K562 (cell line): Measurements from ENCODE around the gene JPT1. TPM values are rescaled to one million over a fixed set of nuclear protein-coding genes. Genes with fewer than 3 reads are reported as not detected.
A peak's percentile ranks its signal among the peaks of the same experiment; 100 is the strongest.

Experiments used
- BHLHE40 ChIP-seq: IDR thresholded peaks from 2 replicates; pipeline ENCODE4 v1.6.1; 2011; ENCODE audit warnings: low read length, improper control_type of control experiment
- CSDE1 ChIP-seq, 2 experiments: fragments of 450-650 bp; IDR thresholded peaks; 2 replicates each; pipeline ENCODE4 v1.6.1; 2016; ENCODE audit warnings: mild to moderate bottlenecking in 1 of 2
- DACH1 ChIP-seq: fragments of 450-650 bp; IDR thresholded peaks from 2 replicates; pipeline ENCODE4 v1.6.1; 2018; ENCODE audit not compliant: partially characterized antibody
- E2F1 ChIP-seq: sonication (generic); formaldehyde crosslinking; IDR thresholded peaks from 2 replicates; pipeline ENCODE4 v1.8.1; 2023; ENCODE audit warnings: mild to moderate bottlenecking, missing genetic modification reagents, moderate library complexity
- EWSR1 ChIP-seq: fragments of 450-650 bp; IDR thresholded peaks from 2 replicates; pipeline ENCODE4 v1.6.1; 2018; ENCODE audit warnings: borderline replicate concordance, mild to moderate bottlenecking, low read depth, moderate library complexity; ENCODE audit not compliant: partially characterized antibody
- HDAC1 ChIP-seq, 2 experiments: fragments of 450-650 bp; IDR thresholded peaks; 2 replicates each; pipeline ENCODE4 v1.6.1; 2016 to 2017; ENCODE audit warnings: inconsistent platforms in 1 of 2, mild to moderate bottlenecking in 1 of 2, moderate library complexity in 1 of 2
- KDM5B ChIP-seq: fragments of 200-600 bp; sonication (generic); IDR thresholded peaks from 2 replicates; pipeline ENCODE4 v1.6.1; 2012; ENCODE audit warnings: low read depth, mild to moderate bottlenecking, moderate library complexity, low read length, control low read depth, inconsistent platforms; ENCODE audit not compliant: insufficient replicate concordance
- KLF13 ChIP-seq: fragments of 450-650 bp; IDR thresholded peaks from 2 replicates; pipeline ENCODE4 v1.6.1; 2016; ENCODE audit warnings: missing genetic modification characterization, low read depth, mild to moderate bottlenecking, missing compliant biosample characterization, moderate library complexity, borderline replicate concordance
- MTA1 ChIP-seq: fragments of 450-650 bp; IDR thresholded peaks from 2 replicates; pipeline ENCODE4 v1.6.1; 2017; ENCODE audit warnings: borderline replicate concordance
- MYBL2 ChIP-seq, 2 experiments: fragments of 450-650 bp in 1 of 2; sonication (generic) in 1 of 2; formaldehyde crosslinking in 1 of 2; IDR thresholded peaks; 2 replicates each; pipeline versions ENCODE4 v1.6.1 to v1.8.1; 2017 to 2022; ENCODE audit warnings: borderline replicate concordance in 1 of 2, inconsistent platforms in 1 of 2, low read depth in 1 of 2, mild to moderate bottlenecking in 1 of 2, missing genetic modification reagents in 1 of 2, moderate library complexity in 1 of 2
- NELFE ChIP-seq: IDR thresholded peaks from 2 replicates; pipeline ENCODE4 v1.6.1; 2011; ENCODE audit warnings: mild to moderate bottlenecking; ENCODE audit not compliant: insufficient read depth, insufficient read length
- PBX2 ChIP-seq, 2 experiments: IDR thresholded peaks in 1 of 2; conservative IDR thresholded peaks in 1 of 2; 2 replicates each; pipeline ENCODE4 v1.6.1; 2016; ENCODE audit warnings: low read depth in 2 of 2, mild to moderate bottlenecking in 1 of 2, missing compliant biosample characterization in 1 of 2, missing genetic modification characterization in 1 of 2, moderate library complexity in 1 of 2
- SPI1 ChIP-seq: IDR thresholded peaks from 2 replicates; pipeline ENCODE4 v1.6.1; 2011; ENCODE audit warnings: low read depth, low read length, control low read depth, borderline replicate concordance
- SRF ChIP-seq, 2 experiments: fragments of 250-450, 450-650 bp in 1 of 2; sonication (Bioruptor Pico) in 1 of 2; sonication (generic) in 1 of 2; formaldehyde crosslinking; IDR thresholded peaks; 2 replicates each; pipeline versions ENCODE4 v1.5.0 to v1.5.1; 2020 to 2022; ENCODE audit warnings: mild to moderate bottlenecking in 1 of 2, missing genetic modification reagents in 1 of 2
- SRSF3 ChIP-seq: fragments of 200-400 bp; formaldehyde crosslinking; IDR thresholded peaks from 2 replicates; pipeline ENCODE4 v1.6.1; 2016; ENCODE audit warnings: mild to moderate bottlenecking, low read length, moderate library complexity; ENCODE audit not compliant: insufficient read depth
- TBP ChIP-seq: optimal IDR thresholded peaks from 2 replicates; pipeline ENCODE3; 2011; ENCODE audit warnings: low read depth, low read length, improper control_type of control experiment
- YY1 ChIP-seq, 3 experiments: IDR thresholded peaks; 2 replicates each; pipeline ENCODE4 v1.6.1; 2011; ENCODE audit warnings: low read length in 2 of 3, mild to moderate bottlenecking in 2 of 3, moderate library complexity in 2 of 3, borderline replicate concordance in 1 of 3, control low read depth in 1 of 3, low read depth in 1 of 3; ENCODE audit not compliant: insufficient read depth in 3 of 3, insufficient replicate concordance in 2 of 3, control insufficient read depth in 1 of 3, insufficient read length in 1 of 3; ENCODE audit errors: extremely low read depth in 1 of 3
- ZBTB34 ChIP-seq: fragments of 250-450 bp; sonication (Bioruptor Pico); IDR thresholded peaks from 2 replicates; pipeline ENCODE4 v1.8.0; 2021; ENCODE audit warnings: mild to moderate bottlenecking, moderate library complexity
- ZBTB7A ChIP-seq: IDR thresholded peaks from 2 replicates; pipeline ENCODE4 v1.6.1; 2011; ENCODE audit warnings: low read depth, mild to moderate bottlenecking, low read length, moderate library complexity, borderline replicate concordance; ENCODE audit not compliant: control insufficient read depth
- ZKSCAN8 ChIP-seq: fragments of 200-800 bp; sonication (Bioruptor generic); IDR thresholded peaks from 2 replicates; pipeline ENCODE4 v1.6.1; 2016; ENCODE audit warnings: missing genetic modification characterization, missing compliant biosample characterization
- ZNF316 ChIP-seq: fragments of 450-650 bp; IDR thresholded peaks from 2 replicates; pipeline ENCODE4 v1.6.1; 2016
- polyA plus RNA-seq, 8 experiments: library from polyadenylated mRNA; depleted of rRNA in 4 of 8; stranded (reverse) in 5 of 8; unstranded in 3 of 8; fragments of >200 nt; fragmentation: Nextera tagmentation in 2 of 8; fragmentation: Illumina TruSeq in 1 of 8; extraction: Ambion mirVana in 2 of 8; extraction: Trizol in 1 of 8; gene quantifications; 2 replicates each; pipeline versions ENCODE4 v1.2.1 to v1.2.3, GENCODE V29; 2011 to 2014; ENCODE audit warnings: inconsistent platforms in 1 of 8, missing spikeins in 1 of 8
- total RNA-seq, 7 experiments: library from RNA; depleted of rRNA in 6 of 7; stranded (reverse); fragments of >200 nt in 6 of 7; fragmentation: Illumina TruSeq in 2 of 7; extraction: Trizol in 2 of 7; gene quantifications; 2 replicates each; pipeline versions ENCODE4 v1.2.1 to v1.2.3, GENCODE V29; 2011 to 2021; ENCODE audit warnings: low replicate concordance in 1 of 7

Gene JPT1
- total and polyA plus RNA-seq, 9 of the 15 experiments (the other 6 are each of a cell fraction or from before 2014, with no cell fraction given) = 56.7 to 292 (median 144) TPM

GRCh38 chr17:75131278-75132017 is 22.9 kb downstream of the JPT1 start, which contains the start of gene NT5C (continued):
- TF ChIP-seq PBX2 (CRISPR knock-in tag; IDR thresholded peaks at IDR 0.05; ENCODE audit: low read depth) (no peak), PBX2 (tag; conservative IDR thresholded peaks at IDR 0.05; ENCODE audit: low read depth) (no peak), BHLHE40 (peak; percentile 99), CSDE1 (IDR thresholded peaks at IDR 0.05) (no peak), SRSF3 (no peak), DACH1 (no peak), EWSR1 (no peak), SPI1 (no peak), ZBTB7A (peak; percentile 94), ZKSCAN8 (CRISPR knock-in tag) (no peak), HDAC1 (IDR thresholded peaks at IDR 0.05) (peak; percentile 12 to 80; a peak in 3 of 4 replicates), TBP (no peak), SRF (CRISPR knock-in tag; IDR thresholded peaks at IDR 0.05) (no peak; a peak in 1 of 4 replicates), KLF13 (no peak), NELFE (no peak), MTA1 (no peak), YY1 (IDR thresholded peaks at IDR 0.05; ENCODE audit: borderline replicate concordance in 1 of 3, control insufficient read depth in 1 of 3, extremely low read depth in 1 of 3, insufficient read depth in 3 of 3, insufficient read length in 1 of 3, insufficient replicate concordance in 2 of 3, low read depth in 1 of 3, low read length in 2 of 3) (peak in 2 of 3 experiments; percentile 76 to 84), KDM5B (peak; percentile 62), E2F1 (CRISPR knock-in tag) (no peak; the same call in none of the 2 replicates), ZNF316 (no peak), MYBL2 (IDR thresholded peaks at IDR 0.05; ENCODE audit: low read depth) (no peak), MYBL2 (CRISPR knock-in tag; IDR thresholded peaks at IDR 0.05; ENCODE audit: borderline replicate concordance) (no peak), ZBTB34 (CRISPR knock-in tag) (no peak)
